Parathyroid adenoma (tissue), 2 donors: ENCODE measurements around the gene CSRP1.

Source experiments
- H2AFZ ChIP-seq: fragments of 300-600 bp; sonication (generic); one replicate; pipeline ENCODE4 v1.7.0; 2017; ENCODE audit warnings: antibody characterized with exemption, mild to moderate bottlenecking
- H3K27ac ChIP-seq: fragments of 300-600 bp; sonication (generic); one replicate; pipeline ENCODE4 v1.7.0; 2017
- H3K27me3 ChIP-seq: fragments of 300-600 bp; sonication (generic); one replicate; pipeline ENCODE4 v1.7.0; 2017; ENCODE audit warnings: low read length; ENCODE audit not compliant: control insufficient read depth, insufficient read depth
- H3K36me3 ChIP-seq: fragments of 300-600 bp; sonication (generic); one replicate; pipeline ENCODE4 v1.7.0; 2017; ENCODE audit warnings: low read length; ENCODE audit not compliant: control insufficient read depth, insufficient read depth
- H3K4me1 ChIP-seq: fragments of 300-600 bp; sonication (generic); one replicate; pipeline ENCODE4 v1.7.0; 2017; ENCODE audit warnings: control low read depth
- H3K4me2 ChIP-seq: fragments of 300-600 bp; sonication (generic); one replicate; pipeline ENCODE4 v1.7.0; 2017; ENCODE audit warnings: low read length
- H3K4me3 ChIP-seq: fragments of 300-600 bp; sonication (generic); one replicate; pipeline ENCODE4 v1.7.0; 2017; ENCODE audit warnings: low read depth, low read length
- H3K79me2 ChIP-seq: fragments of 300-600 bp; sonication (generic); one replicate; pipeline ENCODE4 v1.7.0; 2017; ENCODE audit warnings: control low read depth
- H3K9ac ChIP-seq: fragments of 300-600 bp; sonication (generic); one replicate; pipeline ENCODE4 v1.7.0; 2017; ENCODE audit warnings: mild to moderate bottlenecking
- H3K9me3 ChIP-seq: fragments of 300-600 bp; sonication (generic); one replicate; pipeline ENCODE4 v1.7.0; 2017; ENCODE audit warnings: low read length; ENCODE audit not compliant: control insufficient read depth
- CTCF ChIP-seq: fragments of 300-600 bp; sonication (generic); IDR thresholded peaks from one replicate; pipeline ENCODE4 v1.7.0; 2017; ENCODE audit warnings: antibody characterized with exemption, mild to moderate bottlenecking
- donor health status: primary hyperparathyroidism.

Gene CSRP1

DNA sequence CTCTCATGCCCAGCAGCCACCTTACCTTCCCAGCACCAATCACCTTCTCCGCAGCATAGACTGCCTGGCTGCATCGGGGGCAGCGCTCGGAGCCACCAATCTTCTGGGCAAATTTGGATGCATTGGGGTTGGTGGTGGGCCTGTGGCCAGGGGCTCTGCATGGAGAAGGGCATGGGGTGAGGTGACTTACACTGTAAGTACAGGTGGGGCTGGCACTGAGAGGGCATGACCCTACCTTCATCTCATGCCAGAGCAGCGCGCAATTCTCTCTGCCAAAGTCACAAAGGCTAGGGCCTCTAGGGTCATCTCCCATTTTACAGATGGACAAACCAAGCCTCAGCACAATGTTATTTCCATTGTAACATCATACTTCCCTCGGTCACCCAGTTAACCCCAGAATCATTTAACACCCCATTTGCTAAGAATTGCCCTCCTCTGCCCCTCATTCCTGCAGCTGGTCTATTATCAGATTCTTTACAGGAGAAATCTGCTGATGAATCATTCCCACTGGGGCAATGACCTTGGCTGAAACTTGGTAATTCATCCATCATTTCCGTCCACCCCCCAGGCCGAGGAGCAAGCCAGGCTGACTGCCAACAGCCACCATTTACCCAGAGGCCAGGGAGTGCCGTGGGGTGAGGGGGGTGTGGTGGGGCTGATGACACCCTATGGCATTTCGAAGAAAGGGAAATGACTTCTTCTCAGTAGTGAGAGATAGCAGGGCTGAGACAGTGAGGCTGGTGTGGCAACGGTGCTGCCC lies 17.9 kb downstream of the CSRP1 start:
- no peak for TF ChIP-seq CTCF
- Histone ChIP-seq H3K4me1 (peaks cover 36% of the 10 kb centered on the region), H3K79me2 (peaks cover 9% of the 10 kb centered on the region), H3K4me2 (peak overlapping the region; percentile 3), H3K36me3 (no peaks in the 10 kb centered on the region), H3K9ac (no peak overlapping the region), H3K9me3 (no peaks in the 10 kb centered on the region), H3K27ac (peak overlapping the region; percentile 74), H2AFZ (no peak overlapping the region), H3K4me3 (peak overlapping the region; percentile 17), H3K27me3 (no peaks in the 10 kb centered on the region)

- Histone ChIP-seq H3K27me3 (no peaks in the 10 kb centered on the region), H3K4me2 (no peak overlapping the region), H3K79me2 (peaks cover 2% of the 10 kb centered on the region), H2AFZ (no peak overlapping the region), H3K4me3 (no peak overlapping the region), H3K9ac (no peak overlapping the region), H3K36me3 (no peaks in the 10 kb centered on the region), H3K9me3 (no peaks in the 10 kb centered on the region), H3K4me1 (peaks cover 32% of the 10 kb centered on the region), H3K27ac (peak overlapping the region; percentile 75)
- no peak for TF ChIP-seq CTCF
Measured at GRCh38 chr1:201487742-201488141, 19.2 kb downstream of the CSRP1 start.

DNA sequence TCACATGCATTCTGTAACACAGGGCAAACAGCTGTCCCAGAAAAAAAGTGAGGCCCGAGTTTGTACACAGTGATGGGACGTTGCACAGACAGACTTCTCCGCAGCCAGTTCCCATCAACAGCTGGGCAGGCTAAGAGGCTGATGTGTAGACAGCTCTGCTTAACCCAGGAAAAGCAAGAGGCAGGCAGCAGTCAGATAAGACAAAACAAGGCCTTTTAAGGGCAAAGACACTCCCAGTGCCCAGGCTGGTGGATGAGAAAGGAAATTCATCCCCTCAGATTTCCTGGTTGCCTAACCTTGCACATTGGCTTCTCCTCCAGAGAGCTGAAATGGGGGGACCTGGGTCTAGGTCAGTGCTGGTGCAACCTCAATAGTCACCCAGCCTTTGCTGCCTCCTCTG lies 20.7 kb downstream of the CSRP1 start:
- no peaks in the 10 kb centered on the region for H3K79me2 ChIP-seq
- TF ChIP-seq CTCF: no peak
- H3K4me3 ChIP-seq: no peak overlapping the region
- no peak overlapping the region for H3K9ac ChIP-seq
- no peaks in the 10 kb centered on the region for H3K9me3 ChIP-seq
- no peak overlapping the region for H3K4me2 ChIP-seq
- no peak overlapping the region for H2AFZ ChIP-seq
- no peaks in the 10 kb centered on the region for H3K27me3 ChIP-seq
- no peaks in the 10 kb centered on the region for H3K36me3 ChIP-seq
- peak overlapping the region; percentile 75 for H3K27ac ChIP-seq
- H3K4me1 ChIP-seq: peaks cover 38% of the 10 kb centered on the region

GRCh38 chr1:201485184-201485774 lies 21.6 kb downstream of the CSRP1 start:
- Histone ChIP-seq H3K9ac (no peak overlapping the region), H3K9me3 (no peaks in the 10 kb centered on the region), H3K4me1 (peaks cover 33% of the 10 kb centered on the region), H3K4me3 (no peak overlapping the region), H3K27ac (peak overlapping the region; percentile 75), H3K79me2 (no peaks in the 10 kb centered on the region), H3K4me2 (no peak overlapping the region), H3K36me3 (no peaks in the 10 kb centered on the region), H3K27me3 (no peaks in the 10 kb centered on the region), H2AFZ (no peak overlapping the region)
- no peak for TF ChIP-seq CTCF
